Stimulated activated CD8-positive, alpha-beta memory T cell treated with anti-CD3 and anti-CD28 coated beads, Interleukin-15, amount 100 ng/mL, for 1 hour (primary cell): ENCODE measurements around the gene APP.

Experiments used
- DNase-seq: peaks from one replicate; pipeline ENCODE4 v3.0.0-alpha.2; 2020; ENCODE audit warnings: low read depth

APP gene

GRCh38 chr21:26170471-26171257, at the start of gene APP:
TSS of gene APP (minus strand) at chr21:26170770. CDS start at chr21:26170620, 150 bp downstream.
- peak; percentile 74 for DNase-seq

GRCh38 chr21:26212220-26212619, 41.6 kb upstream of the APP start:
- no peak for DNase-seq

- no peak for DNase-seq
Measured at GRCh38 chr21:26210614-26211013, 40.0 kb upstream of the APP start.

- DNase-seq = no peak
Measured at GRCh38 chr21:26207021-26207420, 36.5 kb upstream of the APP start.

- DNase-seq = no peak
Measured at GRCh38 chr21:26199456-26199855, 28.9 kb upstream of the APP start.

- DNase-seq = no peak
Measured at GRCh38 chr21:26195708-26196107, 25.1 kb upstream of the APP start.

- no peak for DNase-seq
Measured at GRCh38 chr21:26194811-26195251, 24.3 kb upstream of the APP start.

GRCh38 chr21:26194326-26194725, 23.8 kb upstream of the APP start:
- DNase-seq = no peak

- DNase-seq = no peak
Measured at GRCh38 chr21:26191609-26192008, 21.0 kb upstream of the APP start.

GRCh38 chr21:26188422-26188821, 17.9 kb upstream of the APP start:
- no peak for DNase-seq

GRCh38 chr21:26185446-26185845, 14.9 kb upstream of the APP start:
- no peak for DNase-seq

GRCh38 chr21:26185021-26185420, 14.5 kb upstream of the APP start:
- DNase-seq = no peak

- DNase-seq = no peak
Measured at GRCh38 chr21:26179501-26179900, 8.9 kb upstream of the APP start.

GRCh38 chr21:26177746-26178426, 7.3 kb upstream of the APP start:
- no peak for DNase-seq

- DNase-seq = no peak
Measured at GRCh38 chr21:26177187-26177586, 6.6 kb upstream of the APP start.

GRCh38 chr21:26171258-26172100, 909 bp upstream of the APP start:
- no peak for DNase-seq

- no peak for DNase-seq
Measured at GRCh38 chr21:26169611-26170470, 729 bp downstream of the APP start.

GRCh38 chr21:26169061-26169610, 1.4 kb downstream of the APP start:
- peak; percentile 5 for DNase-seq

GRCh38 chr21:26168371-26168770, 2.2 kb downstream of the APP start:
- no peak for DNase-seq

GRCh38 chr21:26167593-26167992, 3.0 kb downstream of the APP start:
- DNase-seq = no peak

GRCh38 chr21:26165331-26165730, 5.2 kb downstream of the APP start:
- no peak for DNase-seq
